GM21717 (cell line): ENCODE results near the gene WRAP73.
"Not testable (repeated sequence)": the region's sequence is repeated elsewhere in the genome, so short reads cannot be mapped to it uniquely, and the experiment has no call there.

Source experiments
- ATAC-seq: cut with Tn5 transposase; IDR thresholded peaks from one replicate; pipeline ENCODE4 v1.9.1; 2021; ENCODE audit warnings: mild to moderate bottlenecking, moderate library complexity; ENCODE audit not compliant: unreplicated experiment

Gene WRAP73

GRCh38 chr1:3599286-3599811 is 50.6 kb downstream of the WRAP73 start:
- no peak for ATAC-seq

- ATAC-seq, result no peak
These were observed 51.2 kb downstream of the WRAP73 start for GRCh38 chr1:3598522-3599285.

DNA sequence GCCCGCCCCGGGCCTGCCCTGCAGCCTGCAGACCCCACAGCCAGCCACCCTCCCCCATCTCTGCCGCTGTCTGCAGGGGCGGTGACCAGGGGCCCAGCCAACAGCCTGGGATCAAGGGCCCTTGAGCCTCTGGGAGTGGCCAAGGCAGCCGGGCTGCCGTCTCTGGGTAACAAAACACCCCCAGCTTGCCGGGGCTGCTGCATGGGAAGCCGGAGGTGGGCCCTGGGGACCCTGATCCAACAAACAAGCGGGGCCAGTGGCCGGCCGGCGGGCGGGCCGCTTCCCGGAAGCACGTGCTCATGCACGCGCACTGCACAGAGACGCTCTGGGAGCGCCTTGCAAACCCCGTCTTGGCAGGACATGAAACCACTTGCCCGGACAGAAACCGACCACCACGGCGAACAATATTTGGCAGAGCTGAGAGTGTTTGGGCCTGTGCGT is 51.8 kb downstream of the WRAP73 start:
- no peak for ATAC-seq

DNA sequence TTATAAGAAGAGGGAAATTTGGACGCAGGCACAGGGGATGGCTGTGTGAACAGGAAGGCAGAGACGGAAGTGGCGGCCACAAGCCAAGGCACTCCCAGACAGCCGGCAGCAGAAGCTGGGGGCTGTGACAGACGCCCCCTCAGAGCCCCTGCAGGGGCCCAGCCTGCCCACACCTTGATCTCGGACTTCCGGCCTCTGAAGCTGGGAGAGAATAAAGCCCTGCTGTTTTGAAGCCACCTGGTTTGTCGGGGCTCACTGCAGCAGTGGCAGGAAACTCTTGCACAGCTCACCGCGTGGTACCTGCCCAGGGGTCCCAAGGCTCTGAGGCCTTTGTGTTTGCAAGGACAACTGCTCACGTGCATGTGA is 52.3 kb downstream of the WRAP73 start:
- no peak for ATAC-seq

DNA sequence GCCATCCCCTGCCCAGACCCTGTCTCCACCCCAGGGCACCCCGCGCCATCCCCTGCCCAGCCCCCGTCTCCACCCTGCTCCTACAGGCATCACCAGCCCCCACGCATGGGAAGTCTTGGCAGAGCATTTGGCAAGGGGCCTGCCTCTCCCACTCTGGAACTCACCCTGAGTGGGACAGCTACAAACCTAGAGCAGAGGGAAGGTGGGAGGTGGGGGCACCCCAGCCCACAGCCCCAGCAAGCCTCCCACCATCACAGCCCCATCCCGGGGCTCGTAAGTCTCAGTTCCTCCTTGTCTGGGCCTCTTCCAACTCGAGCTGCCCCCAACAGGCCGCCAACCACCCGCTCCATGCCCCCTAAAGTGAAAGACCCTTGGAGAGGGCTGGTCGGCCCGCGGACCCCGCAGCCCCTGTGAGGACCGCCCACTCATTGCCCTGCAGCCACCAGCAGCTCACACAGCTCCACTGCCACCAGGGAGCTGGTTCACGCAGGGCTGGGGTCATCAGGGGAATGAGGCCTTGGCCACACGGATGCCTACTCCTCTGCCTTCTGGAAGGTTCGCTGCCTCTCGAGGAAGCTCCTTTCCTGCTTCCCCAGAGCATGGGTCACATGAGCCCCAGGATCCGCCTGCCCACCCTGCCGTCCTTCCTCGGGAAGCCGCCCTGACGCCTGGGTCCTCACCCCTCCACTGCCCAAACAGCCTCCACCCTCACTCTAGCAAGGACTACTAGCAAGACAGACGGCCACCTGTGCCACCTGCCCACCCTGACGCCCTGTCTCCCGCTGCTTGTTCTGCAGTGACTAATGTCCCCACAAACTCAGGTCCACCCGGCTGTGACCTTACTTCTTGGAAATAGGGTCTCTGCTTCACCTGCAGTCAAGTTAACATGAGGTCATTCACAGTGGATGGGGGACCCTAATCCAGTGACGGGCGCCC is 53.0 kb downstream of the WRAP73 start:
- no peak for ATAC-seq

- no peak for ATAC-seq
These were observed 54.0 kb downstream of the WRAP73 start for GRCh38 chr1:3595949-3596348.

DNA sequence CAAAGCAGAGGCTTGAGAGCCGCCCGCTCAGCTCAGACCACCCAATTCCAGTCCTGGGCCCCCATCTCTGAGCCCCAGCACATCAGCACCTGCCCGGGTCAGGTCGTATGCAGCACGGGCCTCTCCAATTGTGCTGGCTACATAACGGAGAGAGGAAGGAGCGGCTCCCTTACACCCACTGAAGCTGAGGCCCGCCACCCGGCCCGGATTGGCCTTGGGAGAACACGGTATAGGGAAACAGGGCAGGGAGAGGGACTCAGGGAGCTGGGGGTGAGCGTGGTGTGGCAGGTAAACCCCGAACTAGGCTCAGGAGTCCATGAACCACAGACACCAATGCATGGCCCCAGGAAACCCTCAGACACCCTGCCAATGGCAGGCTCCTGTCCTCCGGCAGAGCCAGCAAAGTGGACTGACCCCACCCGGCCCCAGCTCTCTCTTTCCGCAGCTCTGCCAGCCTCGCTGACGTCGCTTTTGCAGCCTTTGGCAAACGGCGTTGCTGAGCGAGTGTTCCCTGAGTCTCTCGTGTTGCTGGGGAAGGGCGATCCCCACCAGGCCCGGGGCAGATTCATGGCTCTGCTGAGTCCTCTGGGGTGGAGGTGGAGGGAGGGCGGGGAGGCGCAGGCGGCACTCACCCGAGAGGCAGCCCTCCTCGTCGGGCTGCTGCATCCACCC is 55.1 kb downstream of the WRAP73 start:
- ATAC-seq, result no peak

DNA sequence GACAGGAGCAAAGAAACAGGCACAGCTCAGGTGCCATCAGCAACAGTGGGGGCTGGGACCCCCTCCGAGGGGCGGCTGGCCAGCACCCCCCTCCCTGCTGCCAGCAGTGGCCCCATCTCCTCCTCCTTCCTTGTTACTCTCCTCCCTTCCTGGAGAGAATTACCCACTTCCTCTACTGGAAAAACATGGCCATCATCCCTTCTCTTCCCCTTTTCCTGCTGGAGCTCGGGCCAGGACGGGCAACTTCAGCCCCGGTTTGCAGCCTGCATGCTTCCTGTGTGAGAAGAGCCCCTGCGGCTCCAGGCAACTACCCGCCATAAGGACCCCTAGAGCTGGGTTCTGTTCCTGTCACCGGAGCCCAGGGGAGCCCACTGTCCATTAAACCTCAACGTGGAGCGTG is 56.2 kb downstream of the WRAP73 start:
- no peak for ATAC-seq

- no peak for ATAC-seq
These were observed 56.6 kb downstream of the WRAP73 start for GRCh38 chr1:3593334-3593733.

DNA sequence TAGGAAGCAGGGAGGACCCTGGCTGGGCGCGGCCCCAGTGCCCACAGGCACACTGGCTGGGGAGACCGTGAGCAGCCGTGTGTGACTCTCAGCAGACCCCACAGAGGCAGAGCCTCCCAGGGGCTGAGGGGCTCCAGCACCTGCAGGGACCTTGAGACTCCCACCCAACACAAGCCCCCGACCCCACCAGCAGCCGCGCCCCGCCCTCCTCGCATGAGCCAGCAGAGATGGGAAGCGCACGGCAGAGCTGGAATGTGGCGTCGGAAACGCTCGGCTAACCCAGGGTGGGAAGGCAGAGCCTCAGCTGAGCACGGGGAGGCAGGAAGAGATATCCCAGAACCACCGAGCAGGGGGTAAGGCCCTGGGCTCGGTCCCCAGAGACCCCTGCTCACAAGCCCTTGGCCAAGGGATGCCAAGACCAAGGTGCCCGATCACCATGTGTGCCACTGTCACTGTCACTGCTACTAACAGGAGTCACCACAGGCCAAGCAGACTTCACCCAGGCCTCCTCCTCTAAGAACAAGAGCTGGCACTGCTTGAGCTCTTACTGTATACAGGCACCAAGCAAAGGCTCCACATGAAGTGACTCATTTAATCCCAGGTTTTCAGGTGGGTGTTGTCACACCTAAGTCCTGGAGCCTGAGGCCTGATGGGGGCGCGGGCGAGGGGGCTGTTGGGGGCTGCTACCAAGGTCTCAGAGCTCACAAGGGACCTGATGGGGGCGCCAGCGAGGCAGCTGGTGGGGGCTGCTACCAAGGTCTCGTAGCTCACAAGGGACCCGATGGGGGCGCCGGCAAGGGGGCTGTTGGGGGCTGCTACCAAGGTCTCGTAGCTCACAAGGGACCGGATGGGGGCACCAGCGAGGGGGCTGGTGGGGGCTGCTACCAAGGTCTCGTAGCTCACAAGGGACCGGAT is 58.7 kb downstream of the WRAP73 start:
- ATAC-seq, result no peak

GRCh38 chr1:3590139-3590763 is 59.7 kb downstream of the WRAP73 start:
- no peak for ATAC-seq

DNA sequence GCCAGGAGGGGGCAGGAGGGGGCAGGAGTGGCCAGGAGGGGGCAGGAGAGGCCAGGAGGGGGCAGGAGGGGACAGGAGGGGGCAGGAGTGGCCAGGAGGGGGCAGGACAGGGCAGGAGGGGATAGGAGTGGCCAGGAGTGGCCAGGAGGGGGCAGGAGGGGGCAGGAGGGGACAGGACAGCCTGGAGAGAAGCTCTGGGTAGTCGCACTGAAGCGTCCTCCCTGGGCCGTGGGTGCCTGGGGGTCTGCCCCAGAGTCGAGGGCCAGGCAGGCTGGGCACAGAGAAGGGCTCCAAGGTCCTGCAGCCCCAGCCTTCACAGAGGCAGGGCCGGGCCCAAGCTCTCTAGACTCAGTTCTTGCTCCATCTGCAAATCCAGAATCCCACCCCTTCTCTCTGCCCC is 61.5 kb downstream of the WRAP73 start:
- no peak for ATAC-seq

DNA sequence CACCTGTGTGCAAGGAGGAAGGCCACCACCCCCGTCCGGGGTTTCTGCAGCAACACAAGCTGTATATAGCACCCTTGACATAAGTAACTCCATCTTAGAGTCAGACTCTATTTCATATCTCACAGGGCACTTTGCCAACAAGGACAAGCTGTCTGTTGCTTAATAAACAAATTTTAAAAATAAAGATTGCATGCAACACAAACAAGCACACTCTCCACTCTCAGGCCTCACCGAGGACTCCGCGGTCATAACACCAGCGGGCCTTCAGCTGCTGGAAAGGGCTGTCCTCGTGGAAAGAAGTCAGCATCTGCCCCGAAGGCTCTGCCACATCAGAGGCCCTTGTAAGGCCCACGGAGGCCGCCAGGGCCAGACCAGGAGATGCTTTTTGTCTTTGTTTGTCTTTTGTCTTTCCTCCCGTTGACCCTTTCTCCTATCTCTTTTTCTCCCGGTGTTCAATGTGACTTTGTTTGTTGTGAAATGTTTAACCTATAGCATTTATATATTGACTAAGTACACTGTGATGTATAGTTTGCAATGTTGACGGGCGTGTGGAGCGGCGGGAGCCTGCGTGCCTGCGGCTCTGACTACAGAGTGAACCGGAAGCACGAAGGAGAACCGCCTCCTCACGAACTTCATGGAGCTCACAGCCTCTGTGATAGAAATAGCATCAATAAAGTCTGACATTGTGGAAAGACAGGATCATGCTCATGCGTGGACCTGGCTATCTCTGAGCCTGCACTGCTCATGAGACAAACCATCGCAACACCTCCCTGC is 62.7 kb downstream of the WRAP73 start:
- ATAC-seq, result no peak

- no peak for ATAC-seq
These were observed 63.8 kb downstream of the WRAP73 start for GRCh38 chr1:3585940-3586568.

DNA sequence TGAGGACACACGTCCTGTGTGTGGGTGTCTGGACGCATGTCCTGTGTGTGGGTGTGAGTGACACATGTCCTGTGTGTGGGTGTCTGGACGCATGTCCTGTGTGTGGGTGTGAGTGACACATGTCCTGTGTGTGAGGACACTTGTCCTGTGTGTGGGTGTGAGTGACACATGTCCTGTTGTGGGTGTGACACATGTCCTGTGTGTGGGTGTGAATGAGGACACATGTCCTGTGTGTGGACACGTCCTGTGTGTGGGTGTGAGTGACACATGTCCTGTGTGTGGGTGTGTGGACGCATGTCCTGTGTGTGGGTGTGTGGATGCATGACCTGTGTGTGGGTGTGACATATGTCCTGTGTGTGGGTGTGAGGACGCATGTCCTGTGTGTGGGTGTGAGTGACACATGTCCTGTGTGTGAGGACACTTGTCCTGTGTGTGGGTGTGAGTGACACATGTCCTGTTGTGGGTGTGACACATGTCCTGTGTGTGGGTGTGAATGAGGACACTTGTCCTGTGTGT is 64.5 kb downstream of the WRAP73 start:
- not testable (repeated sequence) for ATAC-seq

DNA sequence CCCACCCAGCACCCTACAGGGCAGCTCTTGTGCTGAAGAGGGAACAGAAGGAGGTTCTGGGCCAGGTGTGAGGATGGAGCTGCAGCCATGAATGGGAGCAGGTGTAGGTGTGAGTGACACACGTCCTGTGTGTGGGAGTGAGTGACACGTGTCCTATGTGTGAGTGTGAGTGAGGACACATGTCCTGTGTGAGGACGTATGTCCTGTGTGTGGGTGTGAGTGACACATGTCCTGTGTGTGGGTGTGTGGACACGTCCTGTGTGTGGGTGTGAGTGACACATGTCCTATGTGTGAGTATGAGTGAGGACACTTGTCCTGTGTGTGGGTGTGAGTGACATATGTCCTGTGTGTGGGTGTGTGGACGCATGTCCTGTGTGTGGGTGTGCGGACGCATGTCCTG is 65.0 kb downstream of the WRAP73 start:
- ATAC-seq, result no peak

DNA sequence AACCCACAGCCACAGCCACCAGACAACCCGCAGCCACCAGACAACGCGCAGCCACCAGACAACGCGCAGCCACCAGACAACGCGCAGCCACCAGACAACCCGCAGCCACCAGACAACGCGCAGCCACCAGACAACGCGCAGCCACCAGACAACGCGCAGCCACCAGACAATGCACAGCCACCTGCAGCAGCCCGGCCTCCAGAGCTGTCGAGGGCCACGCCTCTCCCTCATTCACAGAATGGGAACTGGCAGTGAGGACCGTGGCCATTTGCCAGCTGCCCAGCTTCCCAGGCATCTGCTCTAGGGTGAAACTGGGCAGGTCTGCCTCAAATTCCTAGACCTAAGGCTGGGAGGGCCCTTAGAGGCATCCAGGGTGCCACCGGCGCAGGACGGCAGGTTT is 66.2 kb downstream of the WRAP73 start:
- ATAC-seq, result not testable (repeated sequence)

- ATAC-seq, result no peak
These were observed 68.4 kb downstream of the WRAP73 start for GRCh38 chr1:3581296-3582036.
